ENCODE results near the gene SDC1.

- TF ChIP-seq CTCF (IDR thresholded peaks at IDR 0.05) (no peak), POLR2A (IDR thresholded peaks at IDR 0.05) (no peak)
These were observed 38.1 kb downstream of the SDC1 start for GRCh38 chr2:20186855-20187187.
